ENCODE measurements around the gene ATP1A1.

ATP1A1 gene

DNA sequence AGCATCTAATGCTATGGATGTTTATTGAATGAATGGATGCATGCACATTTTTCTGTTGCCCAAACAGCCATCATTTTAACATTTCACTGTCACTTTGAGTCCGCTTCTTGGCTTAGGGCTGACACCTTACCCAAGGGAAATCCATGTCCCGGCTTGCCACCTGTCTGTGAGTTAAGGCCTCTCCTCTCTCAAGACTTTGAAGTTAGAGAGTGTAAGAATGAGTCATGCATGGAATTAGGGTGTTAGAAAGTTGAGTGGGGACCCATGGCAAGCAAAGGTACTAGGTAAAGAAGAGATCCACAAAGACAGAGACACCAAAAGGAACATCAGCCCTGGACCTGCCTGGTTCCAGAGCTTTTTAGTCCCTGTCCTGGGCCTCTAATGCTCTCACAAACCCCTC is 35.1 kb downstream of the ATP1A1 start:
- Histone ChIP-seq H3K36me3 (ENCODE audit: insufficient read depth, low read length) (peaks cover 37% of the 10 kb centered on the region), H3F3A (ENCODE audit: insufficient read depth, low read length) (no peaks in the 10 kb centered on the region), H3K9ac (ENCODE audit: low read length) (no peak overlapping the region), H4K20me1 (ENCODE audit: insufficient read depth, low read length) (no peaks in the 10 kb centered on the region), H3K4me1 (ENCODE audit: insufficient read depth, low read length, severe bottlenecking) (no peaks in the 10 kb centered on the region), H3K27me3 (ENCODE audit: insufficient read depth, low read length) (no peaks in the 10 kb centered on the region), H3K79me2 (ENCODE audit: insufficient read depth, low read length) (no peaks in the 10 kb centered on the region), H3K27ac (ENCODE audit: low read depth, low read length, poor library complexity, severe bottlenecking) (no peak overlapping the region), H3K4me3 (ENCODE audit: low read depth, low read length, poor library complexity, severe bottlenecking) (no peak overlapping the region), H3K4me2 (ENCODE audit: low read length) (no peak overlapping the region), H3K9me2 (ENCODE audit: low read depth, low read length) (no peaks in the 10 kb centered on the region), H2AFZ (ENCODE audit: low read length) (no peak overlapping the region), H3K9me3 (ENCODE audit: low read length) (no peaks in the 10 kb centered on the region)
- TF ChIP-seq CTCF (IDR thresholded peaks at IDR 0.05; ENCODE audit: low read length) (no peak), EZH2 (IDR thresholded peaks at IDR 0.05; ENCODE audit: borderline replicate concordance, low read length) (no peak)

GRCh38 chr1:116408803-116409720 is 36.0 kb downstream of the ATP1A1 start:
- H3K4me3 ChIP-seq (ENCODE audit: low read depth, low read length, poor library complexity, severe bottlenecking) = no peak overlapping the region
- H3K79me2 ChIP-seq (ENCODE audit: insufficient read depth, low read length) = no peaks in the 10 kb centered on the region
- H3K4me1 ChIP-seq (ENCODE audit: insufficient read depth, low read length, severe bottlenecking) = no peaks in the 10 kb centered on the region
- no peak overlapping the region for H3K9ac ChIP-seq (ENCODE audit: low read length)
- no peak overlapping the region for H2AFZ ChIP-seq (ENCODE audit: low read length)
- no peak overlapping the region for H3K27ac ChIP-seq (ENCODE audit: low read depth, low read length, poor library complexity, severe bottlenecking)
- H3K9me2 ChIP-seq (ENCODE audit: low read depth, low read length) = no peaks in the 10 kb centered on the region
- no peaks in the 10 kb centered on the region for H3K9me3 ChIP-seq (ENCODE audit: low read length)
- peaks cover 28% of the 10 kb centered on the region for H3K36me3 ChIP-seq (ENCODE audit: insufficient read depth, low read length)
- H4K20me1 ChIP-seq (ENCODE audit: insufficient read depth, low read length) = no peaks in the 10 kb centered on the region
- TF ChIP-seq CTCF (IDR thresholded peaks at IDR 0.05; ENCODE audit: low read length) (no peak), EZH2 (IDR thresholded peaks at IDR 0.05; ENCODE audit: borderline replicate concordance, low read length) (no peak)
- H3F3A ChIP-seq (ENCODE audit: insufficient read depth, low read length) = no peaks in the 10 kb centered on the region
- no peak overlapping the region for H3K4me2 ChIP-seq (ENCODE audit: low read length)
- no peaks in the 10 kb centered on the region for H3K27me3 ChIP-seq (ENCODE audit: insufficient read depth, low read length)

GRCh38 chr1:116409751-116410191 is 36.7 kb downstream of the ATP1A1 start:
- Histone ChIP-seq H3K27me3 (ENCODE audit: insufficient read depth, low read length) (no peaks in the 10 kb centered on the region), H3K36me3 (ENCODE audit: insufficient read depth, low read length) (peaks cover 21% of the 10 kb centered on the region; the same call in 1 of the 2 replicates), H3K9me3 (ENCODE audit: low read length) (no peaks in the 10 kb centered on the region), H3K27ac (ENCODE audit: low read depth, low read length, poor library complexity, severe bottlenecking) (no peak overlapping the region), H3F3A (ENCODE audit: insufficient read depth, low read length) (no peaks in the 10 kb centered on the region), H3K4me2 (ENCODE audit: low read length) (no peak overlapping the region), H3K4me1 (ENCODE audit: insufficient read depth, low read length, severe bottlenecking) (no peaks in the 10 kb centered on the region), H3K9ac (ENCODE audit: low read length) (no peak overlapping the region), H3K9me2 (ENCODE audit: low read depth, low read length) (no peaks in the 10 kb centered on the region), H3K4me3 (ENCODE audit: low read depth, low read length, poor library complexity, severe bottlenecking) (no peak overlapping the region), H3K79me2 (ENCODE audit: insufficient read depth, low read length) (no peaks in the 10 kb centered on the region), H2AFZ (ENCODE audit: low read length) (no peak overlapping the region), H4K20me1 (ENCODE audit: insufficient read depth, low read length) (no peaks in the 10 kb centered on the region)
- TF ChIP-seq CTCF (IDR thresholded peaks at IDR 0.05; ENCODE audit: low read length) (no peak), EZH2 (IDR thresholded peaks at IDR 0.05; ENCODE audit: borderline replicate concordance, low read length) (no peak)
